Neutrophil (primary cell): ENCODE results near the gene KISS1.

Source experiments
- H3K27ac ChIP-seq: fragments of 200-600 bp; sonication (generic); 2 replicates; pipeline ENCODE4 v1.5.1; 2016; ENCODE audit warnings: mild to moderate bottlenecking, moderate library complexity
- H3K27me3 ChIP-seq: fragments of 200-600 bp; sonication (generic); 2 replicates; pipeline ENCODE4 v1.6.0; 2016; ENCODE audit warnings: mild to moderate bottlenecking
- H3K36me3 ChIP-seq: fragments of 200-600 bp; sonication (generic); 2 replicates; pipeline ENCODE4 v1.5.1; 2017
- H3K4me1 ChIP-seq, 2 experiments: fragments of 200-600 bp in 1 of 2; sonication (generic) in 1 of 2; 1 replicate in 1 of 2; 2 replicates in 1 of 2; pipeline versions ENCODE4 v1.5.1 to v1.6.1; 2013 to 2016; ENCODE audit warnings: low read depth in 1 of 2, low read length in 1 of 2, mild to moderate bottlenecking in 1 of 2, moderate library complexity in 1 of 2; ENCODE audit not compliant: control insufficient read depth in 1 of 2, insufficient read depth in 1 of 2
- H3K4me3 ChIP-seq, 2 experiments: fragments of 200-600 bp in 1 of 2; sonication (generic) in 1 of 2; 1 replicate in 1 of 2; 2 replicates in 1 of 2; pipeline ENCODE4 v1.5.1; 2013 to 2016; ENCODE audit warnings: low read depth in 1 of 2, low read length in 1 of 2, mild to moderate bottlenecking in 1 of 2, moderate library complexity in 1 of 2
- H3K9me3 ChIP-seq: fragments of 200-600 bp; sonication (generic); 2 replicates; pipeline ENCODE4 v1.5.1; 2016
- CTCF ChIP-seq: fragments of 200-600 bp; sonication (generic); IDR thresholded peaks from 2 replicates; pipeline ENCODE4 v1.5.1; 2016; ENCODE audit warnings: antibody characterized with exemption

The KISS1 gene

GRCh38 chr1:204161609-204162493 lies 34.4 kb downstream of the KISS1 start:
- Histone ChIP-seq H3K9me3 (no peaks in the 10 kb centered on the region), H3K4me1 (no peaks in the 10 kb centered on the region), H3K27ac (no peak overlapping the region), H3K36me3 (no peaks in the 10 kb centered on the region), H3K4me3 (no peak overlapping the region), H3K27me3 (peaks cover 26% of the 10 kb centered on the region)
- no peak for TF ChIP-seq CTCF

- TF ChIP-seq CTCF, result no peak
- H3K9me3 ChIP-seq, result no peaks in the 10 kb centered on the region
- H3K4me1 ChIP-seq, result no peaks in the 10 kb centered on the region
- peaks cover 32% of the 10 kb centered on the region for H3K27me3 ChIP-seq
- H3K27ac ChIP-seq, result no peak overlapping the region
- no peak overlapping the region for H3K4me3 ChIP-seq
- H3K36me3 ChIP-seq, result no peaks in the 10 kb centered on the region
These were observed 38.3 kb downstream of the KISS1 start for GRCh38 chr1:204157962-204158361.

- no peak overlapping the region for H3K4me3 ChIP-seq
- H3K9me3 ChIP-seq, result no peaks in the 10 kb centered on the region
- peaks cover 49% of the 10 kb centered on the region for H3K27me3 ChIP-seq
- peaks cover 0 to 13% of the 10 kb centered on the region in 2 experiments for H3K4me1 ChIP-seq
- TF ChIP-seq CTCF, result no peak
- no peak overlapping the region for H3K27ac ChIP-seq
- no peaks in the 10 kb centered on the region for H3K36me3 ChIP-seq
These were observed 40.4 kb downstream of the KISS1 start for GRCh38 chr1:204155881-204156280.

- H3K27ac ChIP-seq, result no peak overlapping the region
- peaks cover 0 to 13% of the 10 kb centered on the region in 2 experiments for H3K4me1 ChIP-seq
- no peaks in the 10 kb centered on the region for H3K9me3 ChIP-seq
- H3K36me3 ChIP-seq, result no peaks in the 10 kb centered on the region
- H3K4me3 ChIP-seq, result no peak overlapping the region
- peaks cover 61% of the 10 kb centered on the region for H3K27me3 ChIP-seq
- TF ChIP-seq CTCF, result no peak
These were observed 41.6 kb downstream of the KISS1 start for GRCh38 chr1:204154568-204155255.

- H3K4me1 ChIP-seq, result peaks cover 0 to 13% of the 10 kb centered on the region in 2 experiments
- no peak overlapping the region for H3K27ac ChIP-seq
- no peaks in the 10 kb centered on the region for H3K36me3 ChIP-seq
- peaks cover 71% of the 10 kb centered on the region for H3K27me3 ChIP-seq
- no peak overlapping the region for H3K4me3 ChIP-seq
- no peak for TF ChIP-seq CTCF
- no peaks in the 10 kb centered on the region for H3K9me3 ChIP-seq
These were observed 42.6 kb downstream of the KISS1 start for GRCh38 chr1:204153667-204154066.
